K562 (cell line): ENCODE measurements around the gene PSMG3. TPM values are rescaled to one million over a fixed set of nuclear protein-coding genes. Genes with fewer than 3 reads are reported as not detected.

Experiments used
- EP400 ChIP-seq: fragments of 450-650 bp; IDR thresholded peaks from 2 replicates; pipeline ENCODE4 v1.6.1; 2017; ENCODE audit warnings: antibody characterized with exemption, mild to moderate bottlenecking, moderate library complexity
- FOXP1 ChIP-seq: sonication (generic); formaldehyde crosslinking; IDR thresholded peaks from 2 replicates; pipeline ENCODE4 v1.8.0; 2022; ENCODE audit warnings: mild to moderate bottlenecking, missing genetic modification reagents
- HDAC1 ChIP-seq, 2 experiments: fragments of 450-650 bp; IDR thresholded peaks; 2 replicates each; pipeline ENCODE4 v1.6.1; 2016 to 2017; ENCODE audit warnings: inconsistent platforms in 1 of 2, mild to moderate bottlenecking in 1 of 2, moderate library complexity in 1 of 2
- KAT2B ChIP-seq: IDR thresholded peaks from one replicate; pipeline ENCODE4 v1.6.1; 2012; ENCODE audit warnings: low read depth, mild to moderate bottlenecking, control low read depth, inconsistent platforms, low read length, moderate library complexity
- MAFK ChIP-seq: IDR thresholded peaks from 2 replicates; pipeline ENCODE4 v1.6.1; 2011; ENCODE audit warnings: low read length, improper control_type of control experiment
- MTF1 ChIP-seq: fragments of 250-450 bp; sonication (Bioruptor Pico); IDR thresholded peaks from 2 replicates; pipeline ENCODE4 v1.9.0; 2021; ENCODE audit warnings: moderate library complexity, mild to moderate bottlenecking, inconsistent platforms, borderline replicate concordance
- NCOA6 ChIP-seq: fragments of 450-650 bp; IDR thresholded peaks from 2 replicates; pipeline ENCODE4 v1.6.1; 2017; ENCODE audit warnings: mild to moderate bottlenecking
- RB1 ChIP-seq: fragments of 450-650 bp; IDR thresholded peaks from 2 replicates; pipeline ENCODE4 v1.6.1; 2017; ENCODE audit warnings: low read depth, mild to moderate bottlenecking
- RBM14 ChIP-seq: fragments of 200-400 bp; formaldehyde crosslinking; IDR thresholded peaks from 2 replicates; pipeline ENCODE4 v1.6.1; 2018; ENCODE audit warnings: low read depth, mild to moderate bottlenecking, low read length, moderate library complexity, borderline replicate concordance; ENCODE audit not compliant: insufficient read depth
- RBM34 ChIP-seq: fragments of 200-400 bp; formaldehyde crosslinking; IDR thresholded peaks from 2 replicates; pipeline ENCODE4 v1.6.1; 2018; ENCODE audit warnings: low read length, borderline replicate concordance; ENCODE audit not compliant: insufficient read depth
- RFX7 ChIP-seq: fragments of 250-450 bp; sonication (Bioruptor Pico); IDR thresholded peaks from 2 replicates; pipeline ENCODE4 v1.5.1; 2021; ENCODE audit warnings: mild to moderate bottlenecking
- RUNX1 ChIP-seq: sonication (generic); IDR thresholded peaks from 2 replicates; pipeline ENCODE4 v1.6.1; 2016; ENCODE audit warnings: antibody characterized with exemption, low read depth
- SUPT5H ChIP-seq: fragments of 450-650 bp; IDR thresholded peaks from 2 replicates; pipeline ENCODE4 v1.6.1; 2016
- TCF3 ChIP-seq: sonication (generic); formaldehyde crosslinking; IDR thresholded peaks from 2 replicates; pipeline ENCODE4 v1.4.0; 2020; ENCODE audit warnings: mild to moderate bottlenecking, missing genetic modification reagents
- WHSC1 ChIP-seq: IDR thresholded peaks from one replicate; pipeline ENCODE4 v1.6.1; 2012; ENCODE audit warnings: low read length, control low read depth, inconsistent platforms
- ZNF165 ChIP-seq: fragments of 250-450 bp; sonication (Bioruptor Pico); IDR thresholded peaks from 2 replicates; pipeline ENCODE4 v1.4.0; 2020; ENCODE audit warnings: borderline replicate concordance
- ZNF79 ChIP-seq: fragments of 250-450 bp; sonication (Bioruptor Pico); IDR thresholded peaks from 2 replicates; pipeline ENCODE4 v1.4.0; 2020; ENCODE audit warnings: low read depth, mild to moderate bottlenecking, moderate library complexity
- ZSCAN29 ChIP-seq: fragments of 450-650 bp; IDR thresholded peaks from 2 replicates; pipeline ENCODE4 v1.6.1; 2017
- ZSCAN32 ChIP-seq: fragments of 450-650 bp; formaldehyde crosslinking; IDR thresholded peaks from 2 replicates; pipeline ENCODE4 v1.4.0; 2020; ENCODE audit warnings: mild to moderate bottlenecking, moderate library complexity
- polyA plus RNA-seq, 8 experiments: library from polyadenylated mRNA; depleted of rRNA in 4 of 8; stranded (reverse) in 5 of 8; unstranded in 3 of 8; fragments of >200 nt; fragmentation: Nextera tagmentation in 2 of 8; fragmentation: Illumina TruSeq in 1 of 8; extraction: Ambion mirVana in 2 of 8; extraction: Trizol in 1 of 8; gene quantifications; 2 replicates each; pipeline versions ENCODE4 v1.2.1 to v1.2.3, GENCODE V29; 2011 to 2014; ENCODE audit warnings: inconsistent platforms in 1 of 8, missing spikeins in 1 of 8
- total RNA-seq, 7 experiments: library from RNA; depleted of rRNA in 6 of 7; stranded (reverse); fragments of >200 nt in 6 of 7; fragmentation: Illumina TruSeq in 2 of 7; extraction: Trizol in 2 of 7; gene quantifications; 2 replicates each; pipeline versions ENCODE4 v1.2.1 to v1.2.3, GENCODE V29; 2011 to 2021; ENCODE audit warnings: low replicate concordance in 1 of 7
- TF ChIP-seq, protein P1 (sequence below), 3 experiments: IDR thresholded peaks in 2 of 3; conservative IDR thresholded peaks in 1 of 3; 2 replicates each; pipeline ENCODE4 v1.5.1; 2011 to 2012; ENCODE audit warnings: low read length in 3 of 3, mild to moderate bottlenecking in 3 of 3, control low read depth in 2 of 3, improper control_type of control experiment in 1 of 3, inconsistent platforms in 1 of 3, low read depth in 1 of 3, mixed read lengths in 1 of 3, moderate library complexity in 1 of 3; ENCODE audit not compliant: insufficient read depth in 2 of 3
- TF ChIP-seq, protein P2 (sequence below), 2 experiments: fragments of 450-650 bp in 1 of 2; sonication (generic) in 1 of 2; formaldehyde crosslinking in 1 of 2; IDR thresholded peaks in 1 of 2; conservative IDR thresholded peaks in 1 of 2; 2 replicates each; pipeline versions ENCODE4 v1.6.1 to v1.8.1; 2016 to 2023; ENCODE audit warnings: mild to moderate bottlenecking in 2 of 2, moderate library complexity in 2 of 2, inconsistent platforms in 1 of 2, missing genetic modification reagents in 1 of 2
- TF ChIP-seq, protein P3 (sequence below): IDR thresholded peaks from 2 replicates; pipeline ENCODE4 v1.6.1; 2014; ENCODE audit warnings: antibody characterized with exemption
- TF ChIP-seq, protein P4 (sequence below): fragments of 450-650 bp; conservative IDR thresholded peaks from 2 replicates; pipeline ENCODE4 v1.6.1; 2016; ENCODE audit warnings: missing genetic modification characterization, low read depth, mild to moderate bottlenecking, control low read depth, missing compliant biosample characterization

The PSMG3 gene
- total and polyA plus RNA-seq, 9 of the 15 experiments (the other 6 are each of a cell fraction or from before 2014, with no cell fraction given) = 34.8 to 122 (median 80.1) TPM

DNA sequence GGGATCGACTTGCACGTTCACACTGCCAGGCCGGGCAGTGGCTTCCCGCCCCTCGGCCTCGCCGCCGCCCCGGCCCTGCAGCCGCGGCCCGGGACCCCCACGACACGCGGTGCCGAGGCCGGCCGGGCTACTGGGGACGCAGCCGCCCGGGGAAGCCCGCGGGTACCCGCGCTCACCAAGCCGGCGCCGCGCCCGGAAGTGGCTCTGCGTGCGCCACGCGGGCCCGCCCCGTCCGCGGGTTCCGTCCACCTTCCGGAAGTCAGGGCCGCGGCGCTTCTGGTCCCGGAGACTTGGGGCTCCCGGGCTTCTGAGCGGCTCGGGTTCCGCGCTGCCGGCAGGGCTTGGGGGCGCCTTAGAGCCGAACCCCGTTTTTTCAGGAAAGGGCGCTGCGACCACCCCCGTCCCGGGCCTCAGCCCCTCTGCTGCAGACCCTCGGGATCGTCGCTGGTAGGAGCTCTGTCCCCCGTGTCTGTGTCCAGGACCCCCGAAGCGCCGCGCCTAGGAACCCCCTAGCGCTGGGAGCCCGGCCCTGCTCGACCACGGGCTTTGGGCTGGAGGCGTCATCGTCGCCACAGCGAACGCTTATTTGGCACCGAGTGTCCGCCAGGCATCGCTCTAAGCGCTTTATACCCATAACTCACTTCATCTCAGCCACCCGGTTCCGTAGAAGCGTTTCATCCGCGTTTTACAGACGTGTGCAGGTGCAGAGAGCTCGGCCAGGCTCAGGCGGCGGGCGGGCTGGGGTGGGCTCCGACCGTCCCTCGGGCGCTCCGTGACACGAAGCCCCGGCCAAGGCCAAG, at the start of gene PSMG3 (continued):
- TF ChIP-seq, protein P1, sequence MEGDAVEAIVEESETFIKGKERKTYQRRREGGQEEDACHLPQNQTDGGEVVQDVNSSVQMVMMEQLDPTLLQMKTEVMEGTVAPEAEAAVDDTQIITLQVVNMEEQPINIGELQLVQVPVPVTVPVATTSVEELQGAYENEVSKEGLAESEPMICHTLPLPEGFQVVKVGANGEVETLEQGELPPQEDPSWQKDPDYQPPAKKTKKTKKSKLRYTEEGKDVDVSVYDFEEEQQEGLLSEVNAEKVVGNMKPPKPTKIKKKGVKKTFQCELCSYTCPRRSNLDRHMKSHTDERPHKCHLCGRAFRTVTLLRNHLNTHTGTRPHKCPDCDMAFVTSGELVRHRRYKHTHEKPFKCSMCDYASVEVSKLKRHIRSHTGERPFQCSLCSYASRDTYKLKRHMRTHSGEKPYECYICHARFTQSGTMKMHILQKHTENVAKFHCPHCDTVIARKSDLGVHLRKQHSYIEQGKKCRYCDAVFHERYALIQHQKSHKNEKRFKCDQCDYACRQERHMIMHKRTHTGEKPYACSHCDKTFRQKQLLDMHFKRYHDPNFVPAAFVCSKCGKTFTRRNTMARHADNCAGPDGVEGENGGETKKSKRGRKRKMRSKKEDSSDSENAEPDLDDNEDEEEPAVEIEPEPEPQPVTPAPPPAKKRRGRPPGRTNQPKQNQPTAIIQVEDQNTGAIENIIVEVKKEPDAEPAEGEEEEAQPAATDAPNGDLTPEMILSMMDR (IDR thresholded peaks at IDR 0.05 in 2 of 3, conservative IDR thresholded peaks at IDR 0.05 in 1 of 3; ENCODE audit: insufficient read depth in 2 of 3, low read depth in 1 of 3, low read length in 3 of 3) = peak; percentile 8 to 36 (median 12); a peak in 2 of 6 replicates
- TF ChIP-seq RBM34 = no peak
- no peak for TF ChIP-seq ZNF165 (CRISPR knock-in tag)
- TF ChIP-seq, protein P2, sequence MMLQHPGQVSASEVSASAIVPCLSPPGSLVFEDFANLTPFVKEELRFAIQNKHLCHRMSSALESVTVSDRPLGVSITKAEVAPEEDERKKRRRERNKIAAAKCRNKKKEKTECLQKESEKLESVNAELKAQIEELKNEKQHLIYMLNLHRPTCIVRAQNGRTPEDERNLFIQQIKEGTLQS (IDR thresholded peaks at IDR 0.05) = peak; percentile 37
- TF ChIP-seq, protein P2 (CRISPR knock-in tag; conservative IDR thresholded peaks at IDR 0.05) = peak; percentile 53; the same call in 1 of the 2 replicates
- TF ChIP-seq HDAC1 (IDR thresholded peaks at IDR 0.05) = peak in 1 of 2 experiments; percentile 34; a peak in 1 of 4 replicates
- TF ChIP-seq, protein P3, sequence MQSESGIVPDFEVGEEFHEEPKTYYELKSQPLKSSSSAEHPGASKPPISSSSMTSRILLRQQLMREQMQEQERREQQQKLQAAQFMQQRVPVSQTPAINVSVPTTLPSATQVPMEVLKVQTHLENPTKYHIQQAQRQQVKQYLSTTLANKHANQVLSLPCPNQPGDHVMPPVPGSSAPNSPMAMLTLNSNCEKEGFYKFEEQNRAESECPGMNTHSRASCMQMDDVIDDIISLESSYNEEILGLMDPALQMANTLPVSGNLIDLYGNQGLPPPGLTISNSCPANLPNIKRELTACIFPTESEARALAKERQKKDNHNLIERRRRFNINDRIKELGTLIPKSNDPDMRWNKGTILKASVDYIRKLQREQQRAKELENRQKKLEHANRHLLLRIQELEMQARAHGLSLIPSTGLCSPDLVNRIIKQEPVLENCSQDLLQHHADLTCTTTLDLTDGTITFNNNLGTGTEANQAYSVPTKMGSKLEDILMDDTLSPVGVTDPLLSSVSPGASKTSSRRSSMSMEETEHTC = no peak
- peak; percentile 70 for TF ChIP-seq SUPT5H
- peak; percentile 91 for TF ChIP-seq RB1
- TF ChIP-seq ZSCAN29 = no peak
- TF ChIP-seq ZSCAN32 (CRISPR knock-in tag) = no peak
- no peak for TF ChIP-seq MTF1 (CRISPR knock-in tag)
- 0 out of 2 replicates have a peak, but pooled peaks have one; percentile 16 for TF ChIP-seq FOXP1 (CRISPR knock-in tag)
- no peak for TF ChIP-seq KAT2B
- TF ChIP-seq MAFK = no peak
- TF ChIP-seq ZNF79 (CRISPR knock-in tag) = no peak
- no peak for TF ChIP-seq WHSC1
- peak; percentile 46; the same call in 1 of the 2 replicates for TF ChIP-seq NCOA6
- no peak for TF ChIP-seq RBM14
- TF ChIP-seq EP400 = peak; percentile 88
- no peak for TF ChIP-seq RUNX1
- 0 out of 2 replicates have a peak, but pooled peaks have one; percentile 14 for TF ChIP-seq TCF3 (CRISPR knock-in tag)
- no peak for TF ChIP-seq RFX7 (CRISPR knock-in tag)
- TF ChIP-seq, protein P4, sequence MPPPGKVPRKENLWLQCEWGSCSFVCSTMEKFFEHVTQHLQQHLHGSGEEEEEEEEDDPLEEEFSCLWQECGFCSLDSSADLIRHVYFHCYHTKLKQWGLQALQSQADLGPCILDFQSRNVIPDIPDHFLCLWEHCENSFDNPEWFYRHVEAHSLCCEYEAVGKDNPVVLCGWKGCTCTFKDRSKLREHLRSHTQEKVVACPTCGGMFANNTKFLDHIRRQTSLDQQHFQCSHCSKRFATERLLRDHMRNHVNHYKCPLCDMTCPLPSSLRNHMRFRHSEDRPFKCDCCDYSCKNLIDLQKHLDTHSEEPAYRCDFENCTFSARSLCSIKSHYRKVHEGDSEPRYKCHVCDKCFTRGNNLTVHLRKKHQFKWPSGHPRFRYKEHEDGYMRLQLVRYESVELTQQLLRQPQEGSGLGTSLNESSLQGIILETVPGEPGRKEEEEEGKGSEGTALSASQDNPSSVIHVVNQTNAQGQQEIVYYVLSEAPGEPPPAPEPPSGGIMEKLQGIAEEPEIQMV (tag) = no peak
